Occipital lobe (tissue), 2 donors: Measurements from ENCODE around the gene IFNAR2. TPM values are rescaled to one million over a fixed set of nuclear protein-coding genes. Genes with fewer than 3 reads are reported as not detected.
"Not testable (repeated sequence)": the region's sequence is repeated elsewhere in the genome, so short reads cannot be mapped to it uniquely, and the experiment has no call there.

Experiments
- DNase-seq: peaks from one replicate; lab custom pipeline; 2025; lab: John Stamatoyannopoulos, UW
- total RNA-seq: library from RNA; depleted of rRNA; stranded (reverse); fragments of >200 nt; gene quantifications from one replicate; pipeline ENCODE4 v1.2.3, GENCODE V29; 2014

IFNAR2 gene
- total RNA-seq, 1 donor from 2014 or later: 9.5 TPM

DNA sequence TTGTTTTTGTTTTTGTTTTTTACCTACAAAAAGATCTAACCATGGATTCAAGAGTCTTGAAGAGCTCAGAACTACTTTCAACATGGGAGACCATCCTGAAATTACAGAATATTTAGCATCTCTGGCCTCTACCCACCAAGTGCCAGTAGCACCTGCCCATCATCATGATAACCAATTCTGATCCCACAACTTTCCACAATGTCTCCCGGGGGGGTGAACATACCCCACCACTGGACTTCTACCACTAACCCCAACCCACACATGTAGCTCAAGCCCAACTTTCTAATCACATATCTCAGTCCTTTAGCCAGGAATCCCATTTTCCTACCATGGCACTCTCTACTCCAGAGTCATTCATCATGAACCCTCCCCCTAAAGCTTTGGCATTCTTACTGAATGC, 15.7 kb upstream of the IFNAR2 start:
- DNase-seq: no peak

DNA sequence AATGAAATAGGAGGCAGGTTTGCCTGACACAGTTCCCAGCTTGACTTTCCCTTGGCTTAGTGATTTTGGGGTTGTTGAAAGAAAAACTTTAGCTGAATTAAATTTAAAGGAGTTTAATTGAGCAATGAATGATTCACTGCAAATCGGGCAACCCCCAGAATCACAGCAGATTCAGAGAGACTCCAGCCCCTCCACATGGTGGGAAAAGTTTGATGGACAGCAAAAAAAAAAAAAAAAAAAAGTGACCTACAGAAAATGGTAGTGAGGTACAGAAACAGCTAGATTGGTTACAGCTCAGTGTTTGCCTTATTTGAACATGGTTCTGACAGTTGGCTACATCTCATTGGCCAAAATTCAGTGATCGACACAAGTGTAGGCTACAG, 12.6 kb upstream of the IFNAR2 start:
- no peak for DNase-seq

DNA sequence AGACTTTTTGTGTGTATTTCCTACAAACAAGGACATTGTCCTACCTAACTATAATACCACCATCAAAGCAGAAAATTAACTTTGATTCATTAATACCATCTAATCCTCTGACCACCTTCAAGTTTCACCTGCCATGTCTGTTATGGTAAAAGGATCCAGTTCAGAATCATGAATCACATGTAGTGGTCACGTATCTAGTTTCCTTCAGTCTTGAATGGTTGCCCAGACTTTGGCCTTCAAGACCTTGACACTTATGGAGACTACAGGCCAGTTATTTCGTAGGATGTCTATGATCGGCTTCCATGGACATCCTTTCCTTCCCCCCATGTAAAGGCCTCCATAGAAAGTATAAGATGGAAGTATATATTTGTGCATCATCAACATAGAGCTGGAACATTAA, 10.4 kb upstream of the IFNAR2 start:
- DNase-seq: no peak

- DNase-seq: no peak
Observed at GRCh38 chr21:33219954-33220353, 9.8 kb upstream of the IFNAR2 start.

GRCh38 chr21:33225376-33225775, 4.4 kb upstream of the IFNAR2 start:
- not testable (repeated sequence) for DNase-seq

DNA sequence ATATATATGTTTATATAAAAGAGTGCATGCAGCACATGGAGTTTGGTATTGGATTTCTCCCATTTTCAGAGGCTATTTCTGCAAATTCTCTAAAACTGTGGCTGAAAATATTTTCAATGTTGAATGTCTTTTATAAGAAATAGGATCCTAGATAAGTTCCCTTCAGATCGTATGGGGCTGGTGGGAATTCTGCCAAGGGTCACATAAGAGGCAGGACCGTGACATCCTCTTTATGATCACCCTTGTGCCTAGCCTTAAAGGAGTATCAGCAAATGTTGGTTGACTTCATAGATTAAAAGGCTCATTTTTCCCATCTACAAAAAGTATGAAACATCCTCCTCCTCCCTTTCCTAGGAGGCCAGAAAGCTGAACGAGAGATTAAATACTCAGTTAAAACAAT, 1.3 kb upstream of the IFNAR2 start:
- DNase-seq: no peak

- DNase-seq: no peak
Observed at GRCh38 chr21:33229099-33229783, 497 bp upstream of the IFNAR2 start.

DNA sequence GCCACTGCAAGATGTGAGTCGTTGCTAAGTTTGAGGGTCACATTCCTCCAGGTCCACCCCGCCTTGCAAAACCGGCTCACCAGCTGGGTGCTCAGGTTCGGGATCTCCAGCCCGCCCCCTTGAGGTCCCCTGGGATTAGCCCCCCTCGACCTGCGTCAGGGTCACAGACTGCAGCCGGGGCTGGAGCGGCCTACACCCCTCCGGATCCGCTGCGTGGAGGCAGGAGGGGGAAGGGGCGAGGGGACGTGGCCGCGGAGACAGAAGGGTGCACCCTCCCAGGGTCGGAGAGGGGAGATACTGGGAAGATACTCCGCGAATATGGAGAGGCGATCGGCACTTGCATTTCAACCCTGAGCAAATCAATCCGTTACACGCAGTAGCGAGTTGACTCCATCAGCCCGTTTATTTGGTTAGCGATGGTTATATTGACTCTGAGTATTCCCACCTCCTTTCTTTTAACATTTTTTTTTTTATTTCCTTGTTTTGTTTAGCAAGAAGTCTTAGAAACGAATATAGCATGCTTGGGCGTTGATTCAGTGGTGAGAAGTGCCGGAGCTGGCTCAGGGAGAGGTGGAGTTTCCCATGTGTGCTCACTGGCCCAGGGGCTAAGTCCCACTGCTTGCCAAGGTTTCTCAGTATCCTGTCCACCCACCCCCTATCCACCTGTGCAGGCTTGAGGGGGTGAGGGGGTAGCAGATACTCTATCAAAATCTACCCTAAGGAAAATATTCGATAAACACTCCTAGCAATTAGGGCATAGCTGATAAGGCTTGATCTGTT, 997 bp downstream of the IFNAR2 start:
- DNase-seq: peak; percentile 35

GRCh38 chr21:33231526-33231925, 1.8 kb downstream of the IFNAR2 start:
- DNase-seq: no peak

GRCh38 chr21:33232291-33233034, 2.7 kb downstream of the IFNAR2 start:
- no peak for DNase-seq

- DNase-seq: no peak
Observed at GRCh38 chr21:33234635-33235520, 5.1 kb downstream of the IFNAR2 start.

DNA sequence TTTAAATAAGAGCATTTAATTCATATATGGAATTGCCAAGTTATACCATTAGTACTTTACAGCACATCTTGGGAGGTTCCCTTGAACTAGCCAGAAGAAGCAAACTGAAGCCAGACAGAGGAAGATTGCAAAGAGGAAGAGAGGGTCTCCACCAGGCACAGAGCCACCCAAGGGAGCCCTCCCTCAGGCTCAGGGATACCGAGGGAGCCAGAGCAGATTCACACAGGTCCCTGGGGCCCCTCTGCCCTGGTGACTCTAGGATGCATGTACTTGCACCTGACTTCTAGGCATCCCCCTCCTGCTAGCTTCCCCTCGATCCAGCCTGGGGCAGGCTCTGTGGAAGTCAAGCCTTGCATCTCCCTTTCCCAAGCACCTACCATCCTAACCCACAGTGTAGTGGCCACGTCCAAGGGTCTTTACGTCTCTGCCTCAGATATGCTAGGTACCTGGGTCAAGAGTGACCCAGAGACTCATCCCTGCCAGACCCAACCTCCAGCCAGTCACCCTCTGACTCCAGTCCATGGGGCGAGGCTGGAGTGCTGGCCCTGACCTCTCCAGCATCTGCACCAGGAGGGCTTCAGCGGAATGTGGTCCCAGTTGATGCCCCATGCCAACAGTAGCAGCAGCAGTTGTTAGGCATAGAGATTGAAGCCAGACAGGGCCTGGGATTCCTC, 6.4 kb downstream of the IFNAR2 start:
- no peak for DNase-seq

DNA sequence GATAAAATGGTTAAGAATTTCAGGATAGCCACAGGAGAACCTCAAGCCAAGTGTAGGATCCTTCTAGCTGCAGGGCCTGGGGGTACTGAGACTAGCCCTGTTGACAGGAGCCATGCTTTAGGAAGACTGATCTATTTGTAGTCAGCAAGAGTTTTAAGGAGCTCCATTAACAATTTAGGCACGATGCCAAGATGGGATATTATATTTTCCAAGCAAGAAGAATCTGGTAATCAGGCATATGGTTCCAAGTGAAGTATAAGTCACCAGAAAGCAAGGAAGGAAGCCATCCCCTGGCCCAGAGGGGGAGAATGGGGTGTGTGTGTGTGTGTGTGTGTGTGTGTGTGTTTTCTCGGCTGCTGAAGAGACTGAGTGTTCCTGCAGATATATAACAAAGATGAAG, 7.0 kb downstream of the IFNAR2 start:
- DNase-seq: no peak

GRCh38 chr21:33237486-33237885, 7.7 kb downstream of the IFNAR2 start:
- no peak for DNase-seq

DNA sequence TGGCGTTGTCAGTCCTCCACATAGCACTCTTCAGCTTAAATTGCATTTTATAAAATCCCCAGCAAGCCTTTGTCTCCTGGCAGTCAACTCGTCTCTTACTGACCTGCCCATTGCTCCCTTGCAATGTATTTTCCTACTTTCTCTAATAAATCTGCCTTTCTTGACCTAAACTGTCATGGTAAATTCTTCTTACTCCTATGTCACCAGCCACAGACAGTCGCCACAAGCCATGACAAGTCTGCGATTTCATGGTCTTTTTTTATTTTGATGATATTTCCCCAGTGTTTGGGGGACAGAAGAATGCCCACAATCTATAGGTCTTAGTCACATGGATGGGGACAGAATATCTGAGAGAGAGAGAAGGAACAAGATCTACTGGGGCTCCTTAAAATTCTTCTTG, 8.4 kb downstream of the IFNAR2 start:
- DNase-seq: no peak

GRCh38 chr21:33238565-33239255, 9.0 kb downstream of the IFNAR2 start:
- no peak for DNase-seq

GRCh38 chr21:33239559-33240127, 9.9 kb downstream of the IFNAR2 start:
- not testable (repeated sequence) for DNase-seq

DNA sequence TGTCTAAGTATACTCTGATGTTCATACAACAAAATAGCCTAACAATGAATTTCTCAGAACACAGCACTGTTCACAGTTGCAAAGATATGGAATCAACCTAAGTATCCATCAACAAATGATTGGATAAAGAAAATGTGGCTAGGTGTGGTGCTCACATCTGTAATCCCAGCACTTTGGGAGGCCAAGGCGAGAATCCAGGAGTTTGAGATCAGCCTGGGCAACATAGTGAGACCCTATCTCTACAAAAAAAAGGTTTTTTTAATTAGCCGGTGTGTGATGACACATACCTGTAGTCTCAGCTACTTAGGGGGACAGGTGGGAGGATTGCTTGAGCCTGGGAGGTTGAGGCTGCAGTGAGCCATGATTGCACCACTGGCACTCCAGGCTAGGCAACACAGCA, 10.7 kb downstream of the IFNAR2 start:
- DNase-seq: no peak

DNA sequence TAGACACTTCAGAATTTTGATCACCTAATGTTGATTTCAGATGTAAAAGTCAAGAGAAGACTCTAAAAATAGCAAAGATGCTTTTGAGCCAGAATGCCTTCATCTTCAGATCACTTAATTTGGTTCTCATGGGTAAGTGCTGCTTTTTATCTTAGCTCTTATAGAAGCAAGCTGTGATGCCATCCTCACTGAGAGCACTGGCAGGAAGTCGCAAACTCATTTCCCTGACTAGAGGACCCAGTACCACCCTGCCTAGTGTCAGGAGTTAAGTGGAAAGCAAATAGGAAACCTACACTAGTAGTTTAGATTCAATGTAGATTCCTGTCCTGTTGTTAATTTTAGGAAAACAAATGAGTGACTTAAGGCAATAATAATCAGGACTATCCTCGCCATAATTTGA, 12.1 kb downstream of the IFNAR2 start:
- no peak for DNase-seq

DNA sequence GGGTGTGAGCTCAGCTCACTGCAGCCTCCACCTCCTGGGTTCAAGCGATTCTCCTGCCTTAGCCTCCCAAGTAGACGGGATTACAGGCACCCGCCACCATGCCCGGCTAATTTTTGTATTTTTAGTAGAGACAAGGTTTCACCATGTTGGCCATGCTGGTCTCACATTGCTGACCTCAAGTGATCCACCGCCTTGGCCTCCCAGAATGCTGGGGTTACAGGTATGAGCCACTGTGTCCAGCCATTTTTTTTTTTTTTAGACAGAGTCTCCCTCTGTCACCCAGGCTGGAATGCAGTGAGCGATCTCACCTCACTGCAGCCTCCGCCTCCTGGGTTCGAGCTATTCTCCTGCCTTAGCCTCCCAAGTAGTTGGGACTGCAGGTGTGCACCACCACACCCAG, 13.1 kb downstream of the IFNAR2 start:
- not testable (repeated sequence) for DNase-seq
